Aortic smooth muscle cell (primary cell): ENCODE results near the gene CACNB2. TPM values are rescaled to one million over a fixed set of nuclear protein-coding genes. Genes with fewer than 3 reads are reported as not detected.

Experiments used
- total RNA-seq: library from RNA; depleted of rRNA; stranded (reverse); fragments of >200 nt; gene quantifications from 2 replicates; pipeline ENCODE4 v1.2.3, GENCODE V29; 2014

The CACNB2 gene
- total RNA-seq, result 0.26 and 0.31 TPM in 2 replicates

GRCh38 chr10:18140149-18140956 lies at the start of gene CACNB2:
TSS of gene CACNB2 (plus strand) at chr10:18140424.

Other genes with a start within 250 kb of the CACNB2 start
- gene SLC39A12, start 188.5 kb upstream of the CACNB2 start, total RNA-seq, result not detected in 2 replicates